ENCODE data around the gene PRCC.
A peak's percentile ranks its signal among the peaks of the same experiment; 100 is the strongest.

The PRCC gene

GRCh38 chr1:156813298-156813697, 46.0 kb downstream of the PRCC start:
- peak overlapping the region; percentile 25 for H3K4me3 ChIP-seq (ENCODE audit: low read depth, low read length)
- in situ Hi-C loops (cut with HindIII; ENCODE audit: low sequenced_read_pairs) = no loop called here

DNA sequence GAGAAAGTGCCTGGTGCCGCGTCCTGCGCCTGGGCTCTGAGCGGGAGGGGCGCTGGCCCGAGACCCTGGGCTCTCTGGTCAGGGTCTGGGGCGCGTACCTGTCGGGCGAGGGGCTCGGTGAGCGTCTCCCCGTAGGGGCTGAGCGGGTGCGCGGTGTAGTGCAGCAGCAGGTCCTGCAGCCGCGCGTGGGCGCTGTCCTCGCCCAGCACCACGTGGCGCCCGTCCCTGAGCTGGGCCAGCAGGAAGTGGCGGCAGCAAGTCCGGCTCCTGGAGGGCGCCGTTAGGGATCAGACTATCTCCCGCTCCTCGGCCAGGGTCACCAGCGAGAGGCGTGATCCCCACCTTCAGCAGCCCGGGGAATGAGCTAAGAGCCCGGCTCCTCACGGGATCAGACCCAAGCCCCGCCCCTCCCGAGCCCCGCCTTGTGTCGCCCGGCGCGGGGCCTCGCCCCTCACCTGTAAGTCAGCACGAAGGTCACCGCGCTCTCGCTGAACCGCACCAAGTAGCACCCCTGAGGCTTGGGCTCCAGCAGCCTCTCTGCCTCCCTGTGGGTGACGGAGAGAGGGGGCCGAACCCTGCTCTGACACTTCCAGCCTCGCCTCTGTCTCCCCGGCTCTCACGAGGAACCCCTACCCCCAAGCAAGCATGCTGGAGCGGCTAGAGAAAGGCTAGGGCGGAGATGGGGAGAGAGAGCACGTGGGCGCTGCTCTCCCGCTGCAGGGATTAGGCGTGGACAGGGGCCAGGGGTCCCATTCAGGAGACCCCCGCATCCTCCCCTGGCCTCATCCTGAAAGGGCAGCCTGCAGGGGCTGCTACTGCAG, 46.6 kb downstream of the PRCC start:
- in situ Hi-C loops (cut with HindIII; ENCODE audit: low sequenced_read_pairs) = no loop called here
- TF ChIP-seq, protein P1, sequence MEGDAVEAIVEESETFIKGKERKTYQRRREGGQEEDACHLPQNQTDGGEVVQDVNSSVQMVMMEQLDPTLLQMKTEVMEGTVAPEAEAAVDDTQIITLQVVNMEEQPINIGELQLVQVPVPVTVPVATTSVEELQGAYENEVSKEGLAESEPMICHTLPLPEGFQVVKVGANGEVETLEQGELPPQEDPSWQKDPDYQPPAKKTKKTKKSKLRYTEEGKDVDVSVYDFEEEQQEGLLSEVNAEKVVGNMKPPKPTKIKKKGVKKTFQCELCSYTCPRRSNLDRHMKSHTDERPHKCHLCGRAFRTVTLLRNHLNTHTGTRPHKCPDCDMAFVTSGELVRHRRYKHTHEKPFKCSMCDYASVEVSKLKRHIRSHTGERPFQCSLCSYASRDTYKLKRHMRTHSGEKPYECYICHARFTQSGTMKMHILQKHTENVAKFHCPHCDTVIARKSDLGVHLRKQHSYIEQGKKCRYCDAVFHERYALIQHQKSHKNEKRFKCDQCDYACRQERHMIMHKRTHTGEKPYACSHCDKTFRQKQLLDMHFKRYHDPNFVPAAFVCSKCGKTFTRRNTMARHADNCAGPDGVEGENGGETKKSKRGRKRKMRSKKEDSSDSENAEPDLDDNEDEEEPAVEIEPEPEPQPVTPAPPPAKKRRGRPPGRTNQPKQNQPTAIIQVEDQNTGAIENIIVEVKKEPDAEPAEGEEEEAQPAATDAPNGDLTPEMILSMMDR (IDR thresholded peaks at IDR 0.05; ENCODE audit: low read depth, low read length, missing control alignments) = peak; percentile 56
- peak overlapping the region; percentile 25 for H3K4me3 ChIP-seq (ENCODE audit: low read depth, low read length)
- DNase-seq (ENCODE audit: low read depth) = no peak

More at GRCh38 chr1:156813298-156813697, 46.0 kb downstream of the PRCC start:
- TF ChIP-seq, protein P1 (IDR thresholded peaks at IDR 0.05; ENCODE audit: low read depth, low read length, missing control alignments) = no peak
- no peak for DNase-seq (ENCODE audit: low read depth)

GRCh38 chr1:156814571-156815260, 47.4 kb downstream of the PRCC start:
- TF ChIP-seq, protein P1 (IDR thresholded peaks at IDR 0.05; ENCODE audit: low read depth, low read length, missing control alignments) = no peak
- in situ Hi-C loops (cut with HindIII; ENCODE audit: low sequenced_read_pairs) = no loop called here
- H3K4me3 ChIP-seq (ENCODE audit: low read depth, low read length) = no peak overlapping the region
- no peak for DNase-seq (ENCODE audit: low read depth)

GRCh38 chr1:156815307-156815826, 48.0 kb downstream of the PRCC start:
- TF ChIP-seq, protein P1 (IDR thresholded peaks at IDR 0.05; ENCODE audit: low read depth, low read length, missing control alignments) = no peak
- in situ Hi-C loops (cut with HindIII; ENCODE audit: low sequenced_read_pairs) = no loop called here
- no peak for DNase-seq (ENCODE audit: low read depth)
- H3K4me3 ChIP-seq (ENCODE audit: low read depth, low read length) = no peak overlapping the region

DNA sequence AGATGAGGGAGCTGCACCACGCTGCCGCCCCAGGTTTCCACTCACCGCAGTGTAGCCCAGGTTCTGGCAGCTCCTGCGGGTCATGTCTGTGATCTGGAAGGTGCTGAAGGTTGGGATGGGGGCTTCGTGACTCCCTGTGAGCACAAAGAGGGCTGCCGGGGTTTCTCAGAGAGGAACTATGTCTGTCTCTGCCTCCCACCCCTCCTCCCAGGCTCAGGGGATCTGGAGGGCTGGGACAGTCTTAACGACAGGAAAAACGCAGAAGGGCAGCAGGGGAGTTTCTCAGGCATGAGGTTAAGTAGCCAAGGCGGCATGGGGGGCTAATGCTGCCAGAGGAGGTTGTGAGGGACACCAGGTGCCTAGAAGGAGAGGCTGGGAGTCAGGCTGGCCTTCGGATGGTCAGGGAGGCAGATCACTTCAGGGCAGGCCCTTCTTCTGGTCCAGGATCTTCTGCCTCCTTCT, 48.7 kb downstream of the PRCC start:
- no peak for DNase-seq (ENCODE audit: low read depth)
- TF ChIP-seq, protein P1 (IDR thresholded peaks at IDR 0.05; ENCODE audit: low read depth, low read length, missing control alignments) = no peak
- in situ Hi-C loops (cut with HindIII; ENCODE audit: low sequenced_read_pairs) = no loop called here
- H3K4me3 ChIP-seq (ENCODE audit: low read depth, low read length) = no peak overlapping the region

DNA sequence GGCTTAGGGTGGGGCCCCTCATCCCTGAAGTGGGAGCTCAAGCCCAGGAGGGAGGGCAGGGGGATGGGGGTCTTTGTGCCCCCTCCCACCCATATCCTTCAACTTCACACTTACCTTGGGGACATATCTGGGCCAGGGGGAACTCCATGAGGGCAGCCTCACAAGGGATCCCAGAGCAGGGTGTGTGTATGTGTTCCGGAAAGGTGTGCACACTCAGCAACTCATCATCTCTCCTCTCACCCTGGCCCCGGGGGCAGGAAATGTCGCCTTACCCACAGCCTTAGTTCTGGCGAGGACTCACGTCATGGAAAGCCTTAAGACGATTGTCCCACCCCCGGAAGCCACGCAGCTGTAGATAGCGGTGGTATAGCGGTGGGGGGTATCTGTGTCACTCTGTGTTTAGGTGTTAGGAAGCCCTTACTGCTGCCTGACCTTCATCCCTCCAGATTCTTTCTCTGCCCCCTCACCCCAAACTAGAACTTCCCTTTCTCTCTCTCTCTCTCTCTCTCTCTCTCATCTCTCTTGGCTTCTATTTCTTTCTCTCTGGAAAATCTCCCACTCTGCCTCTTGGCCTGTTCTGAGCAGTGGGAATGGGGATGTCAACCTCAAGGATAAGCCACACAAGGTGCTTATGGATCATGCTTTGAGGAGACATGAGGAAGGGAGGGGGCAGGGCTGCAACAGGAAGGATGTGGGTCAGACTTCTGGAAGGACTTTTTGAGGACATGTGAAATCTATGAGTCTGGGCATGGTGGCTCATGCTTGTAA, 49.4 kb downstream of the PRCC start, which contains the start of gene SH2D2A:
TSS of gene SH2D2A (minus strand) at position 288 of the 768 bp plus-strand sequence. CDS start at position 148, 140 bp downstream.
- TF ChIP-seq, protein P1 (IDR thresholded peaks at IDR 0.05; ENCODE audit: low read depth, low read length, missing control alignments) = no peak
- no peak within 1 kb of the TSS for H3K4me3 ChIP-seq (ENCODE audit: low read depth, low read length)
- in situ Hi-C loops (cut with HindIII; ENCODE audit: low sequenced_read_pairs) = no loop called here
- no peak for DNase-seq (ENCODE audit: low read depth)
